CD4-positive, alpha-beta T cell (primary cell): Measurements from ENCODE around the gene AFAP1. TPM values are rescaled to one million over a fixed set of nuclear protein-coding genes. Genes with fewer than 3 reads are reported as not detected.

Source experiments
- ATAC-seq: fragments of 200-7000 bp; cut with Tn5 transposase; one replicate; pipeline ENCODE4 v1.10.0; 2022; ENCODE audit warnings: mild to moderate bottlenecking; ENCODE audit not compliant: poor library complexity
- CTCF ChIA-PET: fragments of 350-600 bp; sonication (Branson Sonifier 250); formaldehyde crosslinking; loops from one replicate; lab custom pipeline; 2021; ENCODE audit warnings: antibody characterized with exemption, inconsistent platforms; lab: Charles Lee
- POLR2A ChIA-PET: fragments of 350-600 bp; sonication (Branson Sonifier 250); formaldehyde crosslinking; loops from one replicate; lab custom pipeline; 2021; ENCODE audit warnings: antibody characterized with exemption, inconsistent platforms; lab: Charles Lee
- DNase-seq, 14 experiments: peaks; one replicate each; pipeline ENCODE4 v3.0.0-alpha.2; 2013 to 2020; ENCODE audit warnings: mixed read lengths in 2 of 14
- H3K27ac ChIP-seq, 2 donors: one replicate each; pipeline versions ENCODE4 v1.5.1 to v1.7.0; 2013; ENCODE audit warnings: low read length in 2 of 2, low read depth in 1 of 2, mild to moderate bottlenecking in 1 of 2
- H3K27me3 ChIP-seq, 2 experiments: 1 replicate in 1 of 2; 2 replicates in 1 of 2; pipeline versions ENCODE4 v1.6.1 to v1.7.0; 2013; ENCODE audit warnings: low read length in 2 of 2, control low read depth in 1 of 2, mild to moderate bottlenecking in 1 of 2, moderate library complexity in 1 of 2; ENCODE audit not compliant: insufficient read depth in 2 of 2, control insufficient read depth in 1 of 2
- H3K36me3 ChIP-seq: one replicate; pipeline ENCODE4 v1.6.1; 2013; ENCODE audit warnings: low read length, control low read depth; ENCODE audit not compliant: insufficient read depth
- H3K4me1 ChIP-seq: one replicate; pipeline ENCODE4 v1.6.1; 2013; ENCODE audit warnings: low read length, control low read depth; ENCODE audit not compliant: insufficient read depth
- H3K4me3 ChIP-seq: one replicate; pipeline ENCODE4 v1.5.1; 2013; ENCODE audit warnings: mild to moderate bottlenecking, low read length, moderate library complexity
- H3K9me3 ChIP-seq, 2 experiments: 1 replicate in 1 of 2; 2 replicates in 1 of 2; pipeline versions ENCODE4 v1.6.1 to v1.7.0; 2013; ENCODE audit warnings: low read length in 2 of 2, mild to moderate bottlenecking in 2 of 2, control low read depth in 1 of 2, moderate library complexity in 1 of 2; ENCODE audit not compliant: control insufficient read depth in 1 of 2, insufficient read depth in 1 of 2
- H3K27ac Mint-ChIP-seq: one replicate; pipeline ENCODE4 v1.8.0; 2020; ENCODE audit warnings: mixed read lengths
- H3K27me3 Mint-ChIP-seq: one replicate; pipeline ENCODE4 v1.8.0; 2021; ENCODE audit warnings: mixed read lengths
- H3K36me3 Mint-ChIP-seq: one replicate; pipeline ENCODE4 v1.8.0; 2021; ENCODE audit warnings: low read depth, mixed read lengths
- H3K4me1 Mint-ChIP-seq: one replicate; pipeline ENCODE4 v1.8.0; 2021; ENCODE audit warnings: low read depth, mixed read lengths
- H3K4me3 Mint-ChIP-seq: one replicate; pipeline ENCODE4 v1.8.0; 2020; ENCODE audit warnings: mild to moderate bottlenecking, mixed read lengths
- H3K9me3 Mint-ChIP-seq: one replicate; pipeline ENCODE4 v1.8.0; 2020; ENCODE audit warnings: mixed read lengths
- intact Hi-C, 2 experiments: fragments of 100-400 bp; cut with DNase I in 1 of 2; cut with micrococcal nuclease in 1 of 2; formaldehyde crosslinking; loops; one replicate each; pipeline versions ENCODE4 v1.15.1 to v1.9.0; 2023 to 2025; cut with DNase I, micrococcal nuclease
- total RNA-seq, 174 experiments: library from RNA in 2 of 174; stranded (reverse) in 2 of 174; gene quantifications; one replicate each; pipeline ENCODE4 v1.2.3 and lab custom pipeline; 2021 to 2026
- TF ChIP-seq, protein P1 (sequence below): fragments of 200-600 bp; IDR thresholded peaks from one replicate; pipeline ENCODE4 v1.8.0; 2022; ENCODE audit warnings: antibody characterized with exemption, mild to moderate bottlenecking

AFAP1 gene
- total RNA-seq, 2 experiments from 2014 or later, result 9.8 to 10.9 TPM

- Histone ChIP-seq H3K4me1 (no peaks in the 10 kb centered on the region), H3K27ac (no peak overlapping the region), H3K4me3 (no peak overlapping the region), H3K9me3 (no peaks in the 10 kb centered on the region), H3K27me3 (no peaks in the 10 kb centered on the region), H3K36me3 (no peaks in the 10 kb centered on the region)
- DNase-seq (no peak), ATAC-seq (no peak)
- POLR2A ChIA-PET, result no interaction called here
- CTCF ChIA-PET, result interaction anchor here (2.2 kb wide), 1 partner anchor 9 kb away, joined by 8 read pairs; no protein-coding TSS in a partner anchor
- Mint-ChIP-seq H3K27ac (no peak overlapping the region), H3K4me1 (no peaks in the 10 kb centered on the region), H3K36me3 (peaks cover 37% of the 10 kb centered on the region), H3K4me3 (no peak overlapping the region), H3K27me3 (no peaks in the 10 kb centered on the region), H3K9me3 (no peaks in the 10 kb centered on the region)
- intact Hi-C loops, result no loop called here
- TF ChIP-seq, protein P1, sequence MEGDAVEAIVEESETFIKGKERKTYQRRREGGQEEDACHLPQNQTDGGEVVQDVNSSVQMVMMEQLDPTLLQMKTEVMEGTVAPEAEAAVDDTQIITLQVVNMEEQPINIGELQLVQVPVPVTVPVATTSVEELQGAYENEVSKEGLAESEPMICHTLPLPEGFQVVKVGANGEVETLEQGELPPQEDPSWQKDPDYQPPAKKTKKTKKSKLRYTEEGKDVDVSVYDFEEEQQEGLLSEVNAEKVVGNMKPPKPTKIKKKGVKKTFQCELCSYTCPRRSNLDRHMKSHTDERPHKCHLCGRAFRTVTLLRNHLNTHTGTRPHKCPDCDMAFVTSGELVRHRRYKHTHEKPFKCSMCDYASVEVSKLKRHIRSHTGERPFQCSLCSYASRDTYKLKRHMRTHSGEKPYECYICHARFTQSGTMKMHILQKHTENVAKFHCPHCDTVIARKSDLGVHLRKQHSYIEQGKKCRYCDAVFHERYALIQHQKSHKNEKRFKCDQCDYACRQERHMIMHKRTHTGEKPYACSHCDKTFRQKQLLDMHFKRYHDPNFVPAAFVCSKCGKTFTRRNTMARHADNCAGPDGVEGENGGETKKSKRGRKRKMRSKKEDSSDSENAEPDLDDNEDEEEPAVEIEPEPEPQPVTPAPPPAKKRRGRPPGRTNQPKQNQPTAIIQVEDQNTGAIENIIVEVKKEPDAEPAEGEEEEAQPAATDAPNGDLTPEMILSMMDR, result no peak
Measured at GRCh38 chr4:7793186-7793585, 146.5 kb downstream of the AFAP1 start.

GRCh38 chr4:7792616-7793015 is 147.0 kb downstream of the AFAP1 start:
- Histone ChIP-seq H3K27ac (no peak overlapping the region), H3K27me3 (no peaks in the 10 kb centered on the region), H3K4me3 (no peak overlapping the region), H3K9me3 (no peaks in the 10 kb centered on the region), H3K36me3 (no peaks in the 10 kb centered on the region), H3K4me1 (no peaks in the 10 kb centered on the region)
- H3K9me3 Mint-ChIP-seq, result no peaks in the 10 kb centered on the region
- H3K4me1 Mint-ChIP-seq, result no peaks in the 10 kb centered on the region
- no peak overlapping the region for H3K4me3 Mint-ChIP-seq
- ATAC-seq (no peak), DNase-seq (no peak)
- peaks cover 34% of the 10 kb centered on the region for H3K36me3 Mint-ChIP-seq
- H3K27ac Mint-ChIP-seq, result no peak overlapping the region
- TF ChIP-seq, protein P1, result no peak
- H3K27me3 Mint-ChIP-seq, result no peaks in the 10 kb centered on the region
- ChIA-PET CTCF (interaction anchor here (2.2 kb wide), 1 partner anchor 9 kb away, joined by 8 read pairs; no protein-coding TSS in a partner anchor), POLR2A (no interaction called here)
- intact Hi-C loops, result no loop called here

GRCh38 chr4:7790999-7791398 is 148.7 kb downstream of the AFAP1 start:
- ATAC-seq (no peak), DNase-seq (no peak)
- H3K27me3 Mint-ChIP-seq, result no peaks in the 10 kb centered on the region
- H3K27ac Mint-ChIP-seq, result no peak overlapping the region
- Histone ChIP-seq H3K9me3 (no peaks in the 10 kb centered on the region), H3K27me3 (no peaks in the 10 kb centered on the region), H3K27ac (no peak overlapping the region), H3K4me1 (no peaks in the 10 kb centered on the region), H3K4me3 (no peak overlapping the region), H3K36me3 (no peaks in the 10 kb centered on the region)
- intact Hi-C loops, result loop anchor here in 1 of 2 experiments (1.0 kb wide), 1 partner anchor 31 kb away; no protein-coding TSS in a partner anchor
- no peaks in the 10 kb centered on the region for H3K9me3 Mint-ChIP-seq
- H3K36me3 Mint-ChIP-seq, result peaks cover 32% of the 10 kb centered on the region
- ChIA-PET CTCF (no interaction called here), POLR2A (no interaction called here)
- no peaks in the 10 kb centered on the region for H3K4me1 Mint-ChIP-seq
- H3K4me3 Mint-ChIP-seq, result no peak overlapping the region
- TF ChIP-seq, protein P1, result no peak
